Progenitor cell of endocrine pancreas (in vitro differentiated cells): Measurements from ENCODE around the gene ST6GAL2. TPM values are rescaled to one million over a fixed set of nuclear protein-coding genes. Genes with fewer than 3 reads are reported as not detected.

Experiments
- DNase-seq: peaks from one replicate; pipeline ENCODE4 v3.0.0; 2021; ENCODE audit warnings: low spot score; ENCODE audit not compliant: unreplicated experiment
- H3K27ac Mint-ChIP-seq: 2 replicates; pipeline ENCODE4 v1.8.0; 2021; ENCODE audit warnings: mild to moderate bottlenecking, moderate library complexity, mixed read lengths
- H3K27me3 Mint-ChIP-seq: 2 replicates; pipeline ENCODE4 v1.8.0; 2021; ENCODE audit warnings: mixed read lengths
- H3K36me3 Mint-ChIP-seq: 2 replicates; pipeline ENCODE4 v1.8.0; 2022; ENCODE audit warnings: mixed read lengths; ENCODE audit not compliant: insufficient read depth
- H3K4me1 Mint-ChIP-seq: 2 replicates; pipeline ENCODE4 v1.8.0; 2021; ENCODE audit warnings: low read depth, mixed read lengths
- H3K4me3 Mint-ChIP-seq: 2 replicates; pipeline ENCODE4 v1.8.0; 2021; ENCODE audit warnings: low read depth, mild to moderate bottlenecking, moderate library complexity, mixed read lengths
- H3K9me3 Mint-ChIP-seq: 2 replicates; pipeline ENCODE4 v1.8.0; 2021; ENCODE audit warnings: low read depth, mixed read lengths
- total RNA-seq: library from RNA; stranded (reverse); gene quantifications from 2 replicates; pipeline ENCODE4 v1.2.1, GENCODE V29; 2021
- TF ChIP-seq, protein P1 (sequence below): fragments of 200-600 bp; sonication (generic); IDR thresholded peaks from one replicate; pipeline ENCODE4 v1.5.0; 2021; ENCODE audit warnings: antibody characterized with exemption, mild to moderate bottlenecking; ENCODE audit not compliant: unreplicated experiment

The ST6GAL2 gene
- total RNA-seq, 1 donor from 2014 or later = 8.0 TPM

DNA sequence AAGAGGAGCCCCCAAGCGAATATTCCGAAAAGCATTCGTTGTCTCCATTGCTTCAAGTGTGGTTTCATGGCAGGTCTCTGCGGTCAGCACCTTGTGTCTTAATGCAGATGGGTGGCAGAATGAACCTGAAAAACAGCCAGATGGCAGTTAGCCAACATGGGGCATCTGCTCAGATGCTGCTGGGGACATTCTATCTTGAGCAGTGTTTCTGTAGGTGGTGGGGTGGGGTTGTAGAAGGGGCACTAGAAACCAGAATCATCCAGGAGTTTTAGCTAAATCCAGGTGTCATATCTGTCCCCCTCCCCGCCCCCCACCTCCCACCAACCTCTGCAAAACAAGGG is 42.1 kb downstream of the ST6GAL2 start:
- no peak for DNase-seq
- Mint-ChIP-seq H3K36me3 (no peaks in the 10 kb centered on the region), H3K27ac (no peak overlapping the region), H3K4me1 (peaks cover 2% of the 10 kb centered on the region), H3K4me3 (no peak overlapping the region), H3K9me3 (no peaks in the 10 kb centered on the region), H3K27me3 (no peaks in the 10 kb centered on the region)
- TF ChIP-seq, protein P1, sequence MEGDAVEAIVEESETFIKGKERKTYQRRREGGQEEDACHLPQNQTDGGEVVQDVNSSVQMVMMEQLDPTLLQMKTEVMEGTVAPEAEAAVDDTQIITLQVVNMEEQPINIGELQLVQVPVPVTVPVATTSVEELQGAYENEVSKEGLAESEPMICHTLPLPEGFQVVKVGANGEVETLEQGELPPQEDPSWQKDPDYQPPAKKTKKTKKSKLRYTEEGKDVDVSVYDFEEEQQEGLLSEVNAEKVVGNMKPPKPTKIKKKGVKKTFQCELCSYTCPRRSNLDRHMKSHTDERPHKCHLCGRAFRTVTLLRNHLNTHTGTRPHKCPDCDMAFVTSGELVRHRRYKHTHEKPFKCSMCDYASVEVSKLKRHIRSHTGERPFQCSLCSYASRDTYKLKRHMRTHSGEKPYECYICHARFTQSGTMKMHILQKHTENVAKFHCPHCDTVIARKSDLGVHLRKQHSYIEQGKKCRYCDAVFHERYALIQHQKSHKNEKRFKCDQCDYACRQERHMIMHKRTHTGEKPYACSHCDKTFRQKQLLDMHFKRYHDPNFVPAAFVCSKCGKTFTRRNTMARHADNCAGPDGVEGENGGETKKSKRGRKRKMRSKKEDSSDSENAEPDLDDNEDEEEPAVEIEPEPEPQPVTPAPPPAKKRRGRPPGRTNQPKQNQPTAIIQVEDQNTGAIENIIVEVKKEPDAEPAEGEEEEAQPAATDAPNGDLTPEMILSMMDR = no peak

DNA sequence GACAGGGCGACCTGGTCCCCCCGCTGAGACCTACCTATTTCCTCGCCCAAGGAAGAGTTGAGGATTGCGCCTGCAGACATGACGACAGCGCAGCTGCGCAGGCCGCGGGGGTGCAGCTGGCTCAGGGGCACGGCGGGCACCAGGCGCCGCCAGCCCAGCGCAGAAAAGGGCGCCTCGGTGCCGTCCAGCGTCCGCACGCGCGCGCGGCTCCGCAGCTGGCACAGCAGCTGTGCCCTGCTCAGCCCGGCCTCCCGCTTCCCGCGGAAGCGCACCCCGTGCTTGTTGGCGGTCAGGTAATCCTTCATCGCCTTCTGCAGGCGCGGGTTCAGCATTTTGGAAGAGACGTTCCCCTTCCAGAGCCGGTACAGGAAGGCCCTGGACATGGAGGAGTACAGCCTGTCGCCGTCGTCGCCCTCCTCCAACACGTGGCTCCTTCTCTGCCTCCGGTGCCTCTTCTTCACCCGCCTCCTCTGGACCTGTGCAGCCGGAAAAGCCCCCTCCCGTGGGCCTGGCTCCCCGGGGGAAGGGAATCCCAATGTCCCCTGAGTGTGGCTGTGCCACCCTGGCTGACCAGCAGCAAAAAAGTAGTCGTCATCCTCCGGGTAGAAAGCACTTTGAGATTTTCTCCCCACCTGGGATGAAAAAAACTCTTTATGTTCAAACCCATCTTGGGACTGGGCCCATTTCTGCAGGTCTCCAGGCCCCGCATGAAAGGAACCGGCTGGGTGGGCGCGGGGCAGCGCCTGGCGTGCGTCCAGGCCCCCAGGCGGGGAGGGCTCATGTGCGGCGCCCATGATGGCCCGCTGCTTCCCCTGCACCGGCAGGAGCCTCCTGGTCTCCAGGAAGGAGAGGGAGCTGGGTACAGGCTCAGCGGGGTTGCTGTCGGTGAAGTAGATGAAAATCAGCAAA is 42.7 kb downstream of the ST6GAL2 start:
- TF ChIP-seq, protein P1 = no peak
- peaks cover 1% of the 10 kb centered on the region for H3K4me1 Mint-ChIP-seq
- no peak overlapping the region for H3K27ac Mint-ChIP-seq
- H3K4me3 Mint-ChIP-seq = no peak overlapping the region
- no peaks in the 10 kb centered on the region for H3K9me3 Mint-ChIP-seq
- H3K27me3 Mint-ChIP-seq = no peaks in the 10 kb centered on the region
- no peaks in the 10 kb centered on the region for H3K36me3 Mint-ChIP-seq
- DNase-seq = no peak

DNA sequence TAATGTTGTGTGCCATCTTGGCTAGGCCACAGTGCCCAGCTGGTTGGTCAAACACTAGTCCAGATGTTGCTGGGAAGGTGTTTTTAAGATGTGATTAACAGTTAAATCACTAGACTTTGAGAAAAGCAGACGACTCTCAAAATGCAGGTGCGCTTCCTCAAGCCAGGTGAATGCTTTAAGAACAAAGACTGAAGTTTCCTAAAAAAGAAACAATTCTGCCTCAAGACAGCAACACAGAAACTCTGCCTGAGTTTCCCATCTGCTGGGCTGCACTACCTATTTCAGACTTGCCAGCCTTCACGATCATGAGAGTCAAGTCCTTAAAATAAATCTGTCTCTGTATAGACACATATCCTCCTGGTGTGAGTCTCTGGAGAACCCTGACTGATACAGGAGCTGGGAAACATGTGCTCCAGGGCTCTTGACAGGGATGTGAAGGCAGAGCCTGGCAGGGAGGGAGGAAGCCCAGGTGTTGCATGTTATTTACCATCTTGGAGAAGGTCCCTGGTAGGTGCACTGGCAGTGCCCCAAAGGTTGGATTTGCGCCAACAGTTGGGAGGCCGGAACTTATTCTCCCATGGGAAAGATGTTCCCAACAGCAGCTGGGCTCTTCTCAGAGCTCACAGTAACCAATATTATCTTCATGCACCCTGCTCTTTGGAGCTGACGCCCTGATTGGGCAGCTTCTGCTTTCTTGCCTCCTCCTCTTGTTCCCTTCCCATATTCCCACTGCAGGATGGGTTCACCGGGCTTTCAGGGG is 43.9 kb downstream of the ST6GAL2 start:
- no peaks in the 10 kb centered on the region for H3K27me3 Mint-ChIP-seq
- H3K4me1 Mint-ChIP-seq = peaks cover 1% of the 10 kb centered on the region
- no peak overlapping the region for H3K4me3 Mint-ChIP-seq
- no peak for DNase-seq
- TF ChIP-seq, protein P1 = no peak
- no peaks in the 10 kb centered on the region for H3K9me3 Mint-ChIP-seq
- no peak overlapping the region for H3K27ac Mint-ChIP-seq
- H3K36me3 Mint-ChIP-seq = no peaks in the 10 kb centered on the region

DNA sequence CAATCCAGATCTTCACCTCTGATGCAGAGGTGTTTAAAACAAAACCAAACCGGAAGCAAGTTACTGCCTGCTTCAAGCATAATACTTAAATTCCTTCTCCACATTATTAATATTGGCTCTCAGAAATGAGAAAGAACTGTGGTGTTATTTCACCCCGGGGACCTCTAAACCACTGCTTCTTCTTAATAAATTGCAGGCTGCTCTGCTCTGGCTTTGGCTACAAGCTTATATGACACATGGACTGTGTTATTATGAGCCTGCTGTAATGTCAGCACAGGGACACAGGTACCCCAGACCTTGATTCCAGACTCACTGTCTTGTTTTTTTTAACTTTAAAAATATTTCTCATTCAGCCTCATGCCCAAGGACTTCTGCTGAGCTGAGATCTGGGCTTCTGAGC is 45.1 kb downstream of the ST6GAL2 start:
- no peaks in the 10 kb centered on the region for H3K36me3 Mint-ChIP-seq

More for the DNA sequence above, 45.1 kb downstream of the ST6GAL2 start:
- H3K27ac Mint-ChIP-seq = no peak overlapping the region
- H3K27me3 Mint-ChIP-seq = no peaks in the 10 kb centered on the region
- TF ChIP-seq, protein P1 = no peak
- H3K4me1 Mint-ChIP-seq = peaks cover 1% of the 10 kb centered on the region
- no peak overlapping the region for H3K4me3 Mint-ChIP-seq
- no peak for DNase-seq
- H3K9me3 Mint-ChIP-seq = no peaks in the 10 kb centered on the region
